GM19239 (cell line): ENCODE measurements around the gene HIPK2.

Source experiments
- DNase-seq: peaks from one replicate; pipeline ENCODE4 v3.0.0; 2011; ENCODE audit warnings: low spot score; ENCODE audit not compliant: insufficient read length
- FAIRE-seq: peaks from 2 replicates; lab custom pipeline; 2011; peaks lifted over from hg19 to GRCh38; lab: Jason Lieb, UNC

Gene HIPK2

GRCh38 chr7:139753693-139754111 is 24.1 kb downstream of the HIPK2 start:
- no peak for DNase-seq
- no peak for FAIRE-seq

- DNase-seq: no peak
- no peak for FAIRE-seq
These were observed 24.6 kb downstream of the HIPK2 start for GRCh38 chr7:139753081-139753692.

GRCh38 chr7:139752604-139753003 is 25.2 kb downstream of the HIPK2 start:
- FAIRE-seq: no peak
- no peak for DNase-seq

GRCh38 chr7:139752148-139752547 is 25.6 kb downstream of the HIPK2 start:
- no peak for FAIRE-seq
- DNase-seq: no peak

GRCh38 chr7:139750459-139751095 is 27.2 kb downstream of the HIPK2 start:
- FAIRE-seq (no peak), DNase-seq (no peak)

- FAIRE-seq (no peak), DNase-seq (no peak)
These were observed 28.3 kb downstream of the HIPK2 start for GRCh38 chr7:139749545-139749944.

- DNase-seq (no peak), FAIRE-seq (no peak)
These were observed 28.9 kb downstream of the HIPK2 start for GRCh38 chr7:139748941-139749340.

- FAIRE-seq: no peak
- DNase-seq: no peak
These were observed 29.4 kb downstream of the HIPK2 start for GRCh38 chr7:139748373-139748765.

- no peak for FAIRE-seq
- DNase-seq: no peak
These were observed 30.0 kb downstream of the HIPK2 start for GRCh38 chr7:139747662-139748372.

- no peak for DNase-seq
- FAIRE-seq: no peak
These were observed 31.1 kb downstream of the HIPK2 start for GRCh38 chr7:139746652-139747051.

- FAIRE-seq: no peak
- DNase-seq: no peak
These were observed 32.1 kb downstream of the HIPK2 start for GRCh38 chr7:139745678-139746143.

- DNase-seq (no peak), FAIRE-seq (no peak)
These were observed 32.8 kb downstream of the HIPK2 start for GRCh38 chr7:139744768-139745677.

GRCh38 chr7:139743967-139744767 is 33.6 kb downstream of the HIPK2 start:
- FAIRE-seq (peak; percentile 52), DNase-seq (no peak)

- FAIRE-seq: no peak
- DNase-seq: no peak
These were observed 34.4 kb downstream of the HIPK2 start for GRCh38 chr7:139743267-139743966.

GRCh38 chr7:139741789-139742344 is 35.9 kb downstream of the HIPK2 start:
- no peak for DNase-seq
- FAIRE-seq: no peak

- FAIRE-seq (no peak), DNase-seq (no peak)
These were observed 36.6 kb downstream of the HIPK2 start for GRCh38 chr7:139741239-139741638.

GRCh38 chr7:139739863-139740597 is 37.8 kb downstream of the HIPK2 start:
- no peak for DNase-seq
- no peak for FAIRE-seq

- FAIRE-seq: no peak
These were observed 39.0 kb downstream of the HIPK2 start for GRCh38 chr7:139738772-139739171.

More at GRCh38 chr7:139738772-139739171, 39.0 kb downstream of the HIPK2 start:
- no peak for DNase-seq
